ENCODE data around the gene PLCB2. TPM values are rescaled to one million over a fixed set of nuclear protein-coding genes. Genes with fewer than 3 reads are reported as not detected.

PLCB2 gene
- total RNA-seq, 1 experiment from 2014 or later, result 4.3 TPM

GRCh38 chr15:40281057-40281800 is 26.5 kb downstream of the PLCB2 start:
- no peaks in the 10 kb centered on the region for H3K27me3 ChIP-seq (ENCODE audit: low read length)

GRCh38 chr15:40280260-40281056 is 27.3 kb downstream of the PLCB2 start:
- Histone ChIP-seq H3K27ac (ENCODE audit: low read length) (no peak overlapping the region), H3K9ac (ENCODE audit: low read length) (no peak overlapping the region), H3K4me2 (ENCODE audit: low read depth, low read length, poor library complexity, severe bottlenecking) (no peak overlapping the region), H3K9me3 (ENCODE audit: low read length) (no peaks in the 10 kb centered on the region), H3K27me3 (ENCODE audit: low read length) (no peaks in the 10 kb centered on the region), H3K79me2 (ENCODE audit: low read length) (no peaks in the 10 kb centered on the region), H2AFZ (ENCODE audit: low read length) (no peak overlapping the region), H3K4me3 (ENCODE audit: low read length) (no peak overlapping the region), H3K36me3 (ENCODE audit: insufficient read depth, low read length) (no peaks in the 10 kb centered on the region), H3K9me2 (replicated peaks; ENCODE audit: insufficient read depth, low read length) (no peaks in the 10 kb centered on the region), H4K20me1 (ENCODE audit: insufficient read depth, low read depth, low read length) (no peaks in the 10 kb centered on the region), H3K4me1 (ENCODE audit: low read length) (peaks cover 34% of the 10 kb centered on the region)
- DNase-seq, result no peak

More at GRCh38 chr15:40281057-40281800, 26.5 kb downstream of the PLCB2 start:
- H3K4me1 ChIP-seq (ENCODE audit: low read length), result peaks cover 31% of the 10 kb centered on the region
- no peak overlapping the region for H3K9ac ChIP-seq (ENCODE audit: low read length)
- no peaks in the 10 kb centered on the region for H3K9me3 ChIP-seq (ENCODE audit: low read length)
- H3K4me2 ChIP-seq (ENCODE audit: low read depth, low read length, poor library complexity, severe bottlenecking), result no peak overlapping the region
- DNase-seq, result no peak
- no peaks in the 10 kb centered on the region for H3K79me2 ChIP-seq (ENCODE audit: low read length)
- H3K9me2 ChIP-seq (replicated peaks; ENCODE audit: insufficient read depth, low read length), result no peaks in the 10 kb centered on the region
- no peaks in the 10 kb centered on the region for H4K20me1 ChIP-seq (ENCODE audit: insufficient read depth, low read depth, low read length)
- no peak overlapping the region for H3K27ac ChIP-seq (ENCODE audit: low read length)
- H2AFZ ChIP-seq (ENCODE audit: low read length), result no peak overlapping the region
- no peaks in the 10 kb centered on the region for H3K36me3 ChIP-seq (ENCODE audit: insufficient read depth, low read length)
- H3K4me3 ChIP-seq (ENCODE audit: low read length), result no peak overlapping the region

DNA sequence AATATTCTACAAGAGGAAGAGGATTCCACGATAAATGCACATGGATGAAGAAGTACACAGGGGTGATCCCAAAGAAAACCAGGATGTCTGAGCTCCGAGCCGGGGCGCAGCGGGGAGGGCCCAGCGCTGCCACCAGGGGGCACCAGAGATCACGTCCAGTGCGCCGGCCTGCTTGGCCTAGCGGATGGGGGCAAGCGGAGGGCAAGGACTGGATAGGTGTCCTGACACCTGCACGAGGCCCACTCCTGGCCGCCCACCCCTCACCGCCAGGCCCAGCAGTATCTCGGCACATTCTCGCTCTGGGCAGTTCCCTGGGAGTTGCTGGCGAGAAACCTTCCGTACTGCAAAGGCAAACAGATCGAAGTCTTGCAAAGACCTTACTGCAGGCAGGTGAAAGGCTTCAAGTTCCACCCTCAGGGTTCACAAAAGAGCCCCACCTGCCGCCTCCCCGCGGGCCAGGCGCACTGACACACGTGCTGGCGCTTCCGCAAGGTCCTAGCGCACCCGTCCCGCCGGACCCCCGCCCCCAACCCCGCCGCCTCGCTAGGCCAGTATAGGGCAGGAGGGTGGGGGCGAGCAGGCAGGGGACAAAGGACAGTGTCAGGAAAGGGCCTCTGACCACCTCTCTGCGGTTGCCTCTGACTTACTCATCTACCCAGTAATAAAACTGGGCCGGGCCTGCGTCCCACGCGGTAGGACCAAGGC is 28.1 kb downstream of the PLCB2 start:
- H3K4me1 ChIP-seq (ENCODE audit: low read length), result peaks cover 34% of the 10 kb centered on the region
- H3K4me2 ChIP-seq (ENCODE audit: low read depth, low read length, poor library complexity, severe bottlenecking), result no peak overlapping the region
- peak; percentile 83 for DNase-seq
- no peaks in the 10 kb centered on the region for H3K79me2 ChIP-seq (ENCODE audit: low read length)
- no peaks in the 10 kb centered on the region for H3K36me3 ChIP-seq (ENCODE audit: insufficient read depth, low read length)
- no peak overlapping the region for H3K27ac ChIP-seq (ENCODE audit: low read length)
- no peaks in the 10 kb centered on the region for H3K27me3 ChIP-seq (ENCODE audit: low read length)
- H2AFZ ChIP-seq (ENCODE audit: low read length), result no peak overlapping the region
- H3K9me2 ChIP-seq (replicated peaks; ENCODE audit: insufficient read depth, low read length), result no peaks in the 10 kb centered on the region
- H3K9ac ChIP-seq (ENCODE audit: low read length), result no peak overlapping the region
- H3K9me3 ChIP-seq (ENCODE audit: low read length), result no peaks in the 10 kb centered on the region
- H3K4me3 ChIP-seq (ENCODE audit: low read length), result no peak overlapping the region
- no peaks in the 10 kb centered on the region for H4K20me1 ChIP-seq (ENCODE audit: insufficient read depth, low read depth, low read length)

DNA sequence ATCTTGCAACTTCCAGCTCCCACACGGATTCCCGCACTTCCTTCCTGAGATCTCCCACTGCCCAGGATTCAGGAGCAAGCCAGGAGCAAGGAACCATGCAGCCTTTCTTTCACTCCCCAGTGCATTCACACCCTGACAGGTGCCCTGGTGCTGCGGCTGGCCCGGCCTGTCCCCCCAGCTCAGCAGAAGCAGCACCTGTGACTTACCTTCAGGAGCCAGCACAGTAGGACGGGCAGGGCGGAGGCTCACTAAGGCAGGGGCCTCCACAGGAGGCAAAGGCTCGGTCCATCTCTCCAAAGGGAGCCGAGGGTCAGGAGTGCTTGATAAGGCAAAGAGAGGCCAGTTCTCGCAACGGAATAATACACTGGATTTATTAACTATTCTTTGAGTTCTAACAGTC is 29.7 kb downstream of the PLCB2 start:
- Histone ChIP-seq H3K27ac (ENCODE audit: low read length) (no peak overlapping the region), H3K36me3 (ENCODE audit: insufficient read depth, low read length) (no peaks in the 10 kb centered on the region), H3K4me1 (ENCODE audit: low read length) (peaks cover 34% of the 10 kb centered on the region), H3K9me3 (ENCODE audit: low read length) (no peaks in the 10 kb centered on the region), H3K79me2 (ENCODE audit: low read length) (no peaks in the 10 kb centered on the region), H2AFZ (ENCODE audit: low read length) (no peak overlapping the region), H3K4me2 (ENCODE audit: low read depth, low read length, poor library complexity, severe bottlenecking) (peak overlapping the region; percentile 71), H3K9me2 (replicated peaks; ENCODE audit: insufficient read depth, low read length) (no peaks in the 10 kb centered on the region), H3K27me3 (ENCODE audit: low read length) (no peaks in the 10 kb centered on the region), H3K9ac (ENCODE audit: low read length) (peak overlapping the region; percentile 35), H3K4me3 (ENCODE audit: low read length) (peak overlapping the region; percentile 49), H4K20me1 (ENCODE audit: insufficient read depth, low read depth, low read length) (no peaks in the 10 kb centered on the region)
- DNase-seq, result no peak

- no peaks in the 10 kb centered on the region for H3K9me3 ChIP-seq (ENCODE audit: low read length)
- no peaks in the 10 kb centered on the region for H3K36me3 ChIP-seq (ENCODE audit: insufficient read depth, low read length)
- H3K27me3 ChIP-seq (ENCODE audit: low read length), result no peaks in the 10 kb centered on the region
- H3K79me2 ChIP-seq (ENCODE audit: low read length), result no peaks in the 10 kb centered on the region
- H3K4me2 ChIP-seq (ENCODE audit: low read depth, low read length, poor library complexity, severe bottlenecking), result peak overlapping the region; percentile 71
- H2AFZ ChIP-seq (ENCODE audit: low read length), result no peak overlapping the region
- peak overlapping the region; percentile 49 for H3K4me3 ChIP-seq (ENCODE audit: low read length)
- H3K27ac ChIP-seq (ENCODE audit: low read length), result no peak overlapping the region
- peak; percentile 80 for DNase-seq
- H3K9me2 ChIP-seq (replicated peaks; ENCODE audit: insufficient read depth, low read length), result no peaks in the 10 kb centered on the region
- no peaks in the 10 kb centered on the region for H4K20me1 ChIP-seq (ENCODE audit: insufficient read depth, low read depth, low read length)
- peak overlapping the region; percentile 35 for H3K9ac ChIP-seq (ENCODE audit: low read length)
- peaks cover 34% of the 10 kb centered on the region for H3K4me1 ChIP-seq (ENCODE audit: low read length)
Measured at GRCh38 chr15:40277471-40277870, 30.3 kb downstream of the PLCB2 start.

- no peaks in the 10 kb centered on the region for H4K20me1 ChIP-seq (ENCODE audit: insufficient read depth, low read depth, low read length)
- no peak overlapping the region for H2AFZ ChIP-seq (ENCODE audit: low read length)
- H3K27me3 ChIP-seq (ENCODE audit: low read length), result no peaks in the 10 kb centered on the region
- H3K9me3 ChIP-seq (ENCODE audit: low read length), result no peaks in the 10 kb centered on the region
- peak overlapping the region; percentile 35 for H3K9ac ChIP-seq (ENCODE audit: low read length)
- H3K4me3 ChIP-seq (ENCODE audit: low read length), result peak overlapping the region; percentile 49
- peak overlapping the region; percentile 71 for H3K4me2 ChIP-seq (ENCODE audit: low read depth, low read length, poor library complexity, severe bottlenecking)
- no peak overlapping the region for H3K27ac ChIP-seq (ENCODE audit: low read length)
- H3K79me2 ChIP-seq (ENCODE audit: low read length), result no peaks in the 10 kb centered on the region
- no peaks in the 10 kb centered on the region for H3K9me2 ChIP-seq (replicated peaks; ENCODE audit: insufficient read depth, low read length)
- H3K36me3 ChIP-seq (ENCODE audit: insufficient read depth, low read length), result no peaks in the 10 kb centered on the region
- peak; percentile 46 for DNase-seq
- peaks cover 34% of the 10 kb centered on the region for H3K4me1 ChIP-seq (ENCODE audit: low read length)
Measured at GRCh38 chr15:40276927-40277326, 30.8 kb downstream of the PLCB2 start.

DNA sequence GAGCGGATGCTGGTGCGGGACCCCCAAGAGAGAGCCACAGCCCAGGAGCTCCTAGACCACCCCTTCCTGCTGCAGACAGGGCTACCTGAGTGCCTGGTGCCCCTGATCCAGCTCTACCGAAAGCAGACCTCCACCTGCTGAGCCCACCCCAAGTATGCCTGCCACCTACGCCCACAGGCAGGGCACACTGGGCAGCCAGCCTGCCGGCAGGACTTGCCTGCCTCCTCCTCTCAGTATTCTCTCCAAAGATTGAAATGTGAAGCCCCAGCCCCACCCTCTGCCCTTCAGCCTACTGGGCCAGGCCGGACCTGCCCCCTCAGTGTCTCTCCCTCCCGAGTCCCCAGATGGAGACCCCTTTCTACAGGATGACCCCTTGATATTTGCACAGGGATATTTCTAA is 31.8 kb downstream of the PLCB2 start:
- H3K36me3 ChIP-seq (ENCODE audit: insufficient read depth, low read length), result no peaks in the 10 kb centered on the region
- no peak overlapping the region for H2AFZ ChIP-seq (ENCODE audit: low read length)
- H3K4me3 ChIP-seq (ENCODE audit: low read length), result no peak overlapping the region
- H3K9me2 ChIP-seq (replicated peaks; ENCODE audit: insufficient read depth, low read length), result no peaks in the 10 kb centered on the region
- H3K79me2 ChIP-seq (ENCODE audit: low read length), result no peaks in the 10 kb centered on the region
- H3K9ac ChIP-seq (ENCODE audit: low read length), result no peak overlapping the region
- no peak overlapping the region for H3K4me2 ChIP-seq (ENCODE audit: low read depth, low read length, poor library complexity, severe bottlenecking)
- H4K20me1 ChIP-seq (ENCODE audit: insufficient read depth, low read depth, low read length), result no peaks in the 10 kb centered on the region
- H3K27ac ChIP-seq (ENCODE audit: low read length), result no peak overlapping the region
- H3K9me3 ChIP-seq (ENCODE audit: low read length), result no peaks in the 10 kb centered on the region
- H3K4me1 ChIP-seq (ENCODE audit: low read length), result peaks cover 34% of the 10 kb centered on the region
- H3K27me3 ChIP-seq (ENCODE audit: low read length), result no peaks in the 10 kb centered on the region
- DNase-seq, result no peak

DNA sequence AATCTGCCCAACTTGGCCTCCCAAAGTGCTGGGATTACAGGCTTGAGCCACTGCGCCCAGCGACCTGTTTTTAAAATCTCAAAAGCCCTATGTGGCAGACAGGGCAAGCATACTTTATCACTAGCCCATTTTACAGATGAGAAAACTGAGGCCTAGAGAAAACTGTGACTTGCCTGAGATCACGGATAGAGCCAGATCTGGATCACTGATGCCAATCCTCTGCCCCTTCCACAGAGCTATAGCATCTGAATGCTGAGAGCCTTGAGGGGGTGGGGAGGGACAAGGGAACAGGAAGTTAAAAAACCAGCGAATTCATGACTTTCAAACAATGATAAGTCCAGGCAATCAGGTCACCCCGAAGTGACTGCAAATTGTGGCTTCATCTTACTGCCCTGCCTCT is 32.2 kb downstream of the PLCB2 start:
- Histone ChIP-seq H3K79me2 (ENCODE audit: low read length) (no peaks in the 10 kb centered on the region), H3K27me3 (ENCODE audit: low read length) (no peaks in the 10 kb centered on the region), H3K36me3 (ENCODE audit: insufficient read depth, low read length) (no peaks in the 10 kb centered on the region), H3K9ac (ENCODE audit: low read length) (no peak overlapping the region), H3K4me3 (ENCODE audit: low read length) (no peak overlapping the region), H3K9me3 (ENCODE audit: low read length) (no peaks in the 10 kb centered on the region), H2AFZ (ENCODE audit: low read length) (no peak overlapping the region), H3K4me1 (ENCODE audit: low read length) (peaks cover 34% of the 10 kb centered on the region), H3K9me2 (replicated peaks; ENCODE audit: insufficient read depth, low read length) (no peaks in the 10 kb centered on the region), H3K27ac (ENCODE audit: low read length) (no peak overlapping the region), H4K20me1 (ENCODE audit: insufficient read depth, low read depth, low read length) (no peaks in the 10 kb centered on the region), H3K4me2 (ENCODE audit: low read depth, low read length, poor library complexity, severe bottlenecking) (no peak overlapping the region)
- DNase-seq, result no peak

Data from Karpas-422 (cell line).